Panc1 (cell line): ENCODE measurements around the gene TTLL7. TPM values are rescaled to one million over a fixed set of nuclear protein-coding genes. Genes with fewer than 3 reads are reported as not detected.

ENCODE experiments used
- ATAC-seq: fragments of 200-7000 bp; cut with Tn5 transposase; 2 replicates; pipeline ENCODE4 v1.9.1; 2020; ENCODE audit warnings: mild to moderate bottlenecking, moderate library complexity
- BruUV-seq: library from RNA; stranded (reverse); fragments of 400-500 nt; replicated peaks from 2 replicates; lab custom pipeline; 2021; lab: Mats Ljungman, UMichigan
- CTCF ChIA-PET: fragments of 300-600 bp; sonication (Branson Sonifier 250); formaldehyde crosslinking; loops from one replicate; lab custom pipeline; 2022; ENCODE audit warnings: antibody characterized with exemption; lab: Charles Lee
- POLR2A ChIA-PET: fragments of 300-600 bp; sonication (Branson Sonifier 250); formaldehyde crosslinking; loops from one replicate; lab custom pipeline; 2022; ENCODE audit warnings: antibody characterized with exemption; lab: Charles Lee
- DNase-seq: peaks from one replicate; pipeline ENCODE4 v3.0.0-alpha.2; 2010; ENCODE audit warnings: low read depth, low spot score
- H3K27ac ChIP-seq: 2 replicates; pipeline ENCODE4 v1.5.1; 2011; ENCODE audit warnings: mild to moderate bottlenecking, low read length, inconsistent platforms
- H3K27me3 ChIP-seq: fragments of 200-500 bp; sonication (Bioruptor generic); 2 replicates; pipeline ENCODE4 v1.6.0; 2014; ENCODE audit warnings: low read length, inconsistent platforms; ENCODE audit not compliant: control insufficient read depth, insufficient read depth
- H3K36me3 ChIP-seq: fragments of 200-500 bp; sonication (Bioruptor generic); 2 replicates; pipeline ENCODE4 v1.5.1; 2014; ENCODE audit warnings: inconsistent platforms, mild to moderate bottlenecking, low read length, moderate library complexity; ENCODE audit not compliant: control insufficient read depth, insufficient read depth
- H3K4me1 ChIP-seq: 2 replicates; pipeline ENCODE4 v1.5.1; 2011; ENCODE audit warnings: inconsistent platforms, mild to moderate bottlenecking, low read length, moderate library complexity; ENCODE audit not compliant: control insufficient read depth, insufficient read depth
- H3K4me3 ChIP-seq, 2 experiments: 2 replicates each; pipeline ENCODE4 v1.5.1; 2011 to 2012; ENCODE audit warnings: low read depth in 2 of 2, low read length in 2 of 2, mild to moderate bottlenecking in 2 of 2, inconsistent platforms in 1 of 2, moderate library complexity in 1 of 2
- H3K9me3 ChIP-seq: fragments of 200-500 bp; sonication (Bioruptor generic); 2 replicates; pipeline ENCODE4 v1.5.1; 2014; ENCODE audit warnings: low read depth, mild to moderate bottlenecking, inconsistent platforms, low read length, moderate library complexity; ENCODE audit not compliant: control insufficient read depth, insufficient read depth
- CTCF ChIP-seq: fragments of 450-650 bp; IDR thresholded peaks from 2 replicates; pipeline ENCODE4 v1.5.1; 2017; ENCODE audit warnings: mild to moderate bottlenecking
- POLR2AphosphoS5 ChIP-seq: IDR thresholded peaks from 2 replicates; pipeline ENCODE4 v1.6.1; 2012; ENCODE audit warnings: mild to moderate bottlenecking, low read depth, low read length, moderate library complexity
- SIN3A ChIP-seq: IDR thresholded peaks from 2 replicates; pipeline ENCODE4 v1.6.1; 2012; ENCODE audit warnings: low read depth, mild to moderate bottlenecking, low read length, moderate library complexity, borderline replicate concordance; ENCODE audit not compliant: insufficient read depth
- TCF7L2 ChIP-seq: IDR thresholded peaks from 2 replicates; pipeline ENCODE4 v1.6.1; 2011; ENCODE audit warnings: mild to moderate bottlenecking, low read depth, low read length, inconsistent platforms
- in situ Hi-C: cut with HindIII; loops from 2 replicates; pipeline ENCODE4 v1.10.0; 2016; ENCODE audit warnings: low sequenced_read_pairs, low pct_unique_long_range_greater_than_20kb
- intact Hi-C: fragments of 100-400 bp; cut with micrococcal nuclease; formaldehyde crosslinking; loops from one replicate; pipeline ENCODE4 v1.10.0; 2022; ENCODE audit not compliant: unreplicated experiment
- total RNA-seq: library from RNA; stranded (reverse); gene quantifications from one replicate; pipeline ENCODE4 v1.2.1, GENCODE V29; 2021; ENCODE audit not compliant: unreplicated experiment
- TF ChIP-seq, protein P1 (sequence below), 2 experiments: IDR thresholded peaks; 2 replicates each; pipeline ENCODE4 v1.6.1; 2011 to 2012; ENCODE audit warnings: low read depth in 2 of 2, control low read depth in 1 of 2, low read length in 1 of 2, mild to moderate bottlenecking in 1 of 2, moderate library complexity in 1 of 2; ENCODE audit not compliant: insufficient read depth in 1 of 2

TTLL7 gene
- total RNA-seq, 1 experiment from 2014 or later = 31.4 TPM

DNA sequence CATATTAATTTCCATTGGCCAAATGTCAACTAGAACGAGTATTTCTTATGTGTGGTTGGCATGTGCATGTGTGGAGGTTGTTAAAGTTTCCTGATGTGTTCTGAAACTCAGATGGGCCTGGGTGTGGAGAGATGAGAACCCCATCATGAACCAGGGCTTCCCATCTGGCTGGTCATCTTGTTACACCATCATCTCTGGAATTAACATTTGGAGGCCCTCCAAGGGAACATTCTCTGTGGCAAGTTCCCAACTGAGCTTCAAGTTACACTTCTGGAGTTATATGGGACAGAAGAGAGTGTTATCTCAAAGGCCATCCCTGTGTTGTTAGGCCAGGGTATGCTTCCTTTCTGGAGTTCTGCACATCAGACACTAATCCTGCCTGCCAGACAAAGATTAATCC lies 183.6 kb downstream of the TTLL7 start:
- Histone ChIP-seq H3K4me3 (no peak overlapping the region), H3K27ac (no peak overlapping the region), H3K4me1 (no peaks in the 10 kb centered on the region), H3K9me3 (no peaks in the 10 kb centered on the region), H3K27me3 (no peaks in the 10 kb centered on the region), H3K36me3 (no peaks in the 10 kb centered on the region)
- no peak for DNase-seq
- no peak for ATAC-seq
- in situ Hi-C loops = no loop called here
- ChIA-PET CTCF (no interaction called here), POLR2A (no interaction called here)
- intact Hi-C loops = no loop called here
- TF ChIP-seq TCF7L2 (no peak), SIN3A (no peak), POLR2AphosphoS5 (no peak), CTCF (no peak)
- TF ChIP-seq, protein P1, sequence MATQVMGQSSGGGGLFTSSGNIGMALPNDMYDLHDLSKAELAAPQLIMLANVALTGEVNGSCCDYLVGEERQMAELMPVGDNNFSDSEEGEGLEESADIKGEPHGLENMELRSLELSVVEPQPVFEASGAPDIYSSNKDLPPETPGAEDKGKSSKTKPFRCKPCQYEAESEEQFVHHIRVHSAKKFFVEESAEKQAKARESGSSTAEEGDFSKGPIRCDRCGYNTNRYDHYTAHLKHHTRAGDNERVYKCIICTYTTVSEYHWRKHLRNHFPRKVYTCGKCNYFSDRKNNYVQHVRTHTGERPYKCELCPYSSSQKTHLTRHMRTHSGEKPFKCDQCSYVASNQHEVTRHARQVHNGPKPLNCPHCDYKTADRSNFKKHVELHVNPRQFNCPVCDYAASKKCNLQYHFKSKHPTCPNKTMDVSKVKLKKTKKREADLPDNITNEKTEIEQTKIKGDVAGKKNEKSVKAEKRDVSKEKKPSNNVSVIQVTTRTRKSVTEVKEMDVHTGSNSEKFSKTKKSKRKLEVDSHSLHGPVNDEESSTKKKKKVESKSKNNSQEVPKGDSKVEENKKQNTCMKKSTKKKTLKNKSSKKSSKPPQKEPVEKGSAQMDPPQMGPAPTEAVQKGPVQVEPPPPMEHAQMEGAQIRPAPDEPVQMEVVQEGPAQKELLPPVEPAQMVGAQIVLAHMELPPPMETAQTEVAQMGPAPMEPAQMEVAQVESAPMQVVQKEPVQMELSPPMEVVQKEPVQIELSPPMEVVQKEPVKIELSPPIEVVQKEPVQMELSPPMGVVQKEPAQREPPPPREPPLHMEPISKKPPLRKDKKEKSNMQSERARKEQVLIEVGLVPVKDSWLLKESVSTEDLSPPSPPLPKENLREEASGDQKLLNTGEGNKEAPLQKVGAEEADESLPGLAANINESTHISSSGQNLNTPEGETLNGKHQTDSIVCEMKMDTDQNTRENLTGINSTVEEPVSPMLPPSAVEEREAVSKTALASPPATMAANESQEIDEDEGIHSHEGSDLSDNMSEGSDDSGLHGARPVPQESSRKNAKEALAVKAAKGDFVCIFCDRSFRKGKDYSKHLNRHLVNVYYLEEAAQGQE (IDR thresholded peaks at IDR 0.05; ENCODE audit: insufficient read depth in 1 of 2, low read depth in 2 of 2, low read length in 1 of 2) = no peak
- BruUV-seq = no TSS peak

Other genes with a start within 250 kb of the TTLL7 start
- gene PRKACB, start 145.1 kb upstream of the TTLL7 start, total RNA-seq = 54.9 TPM